Measurements from ENCODE around the gene ILF2.

- TF ChIP-seq EZH2 (IDR thresholded peaks at IDR 0.05; ENCODE audit: insufficient read depth, poor library complexity, severe bottlenecking), result no peak
- no peak for TF ChIP-seq EZH2phosphoT487 (IDR thresholded peaks at IDR 0.05; ENCODE audit: insufficient read depth, low read depth)
Measured at GRCh38 chr1:153638261-153638660, 32.5 kb downstream of the ILF2 start.

Measured in GM23248 (cell line).